IPS-NIHi7 (cell line): Measurements from ENCODE around the gene CST8.

Experiments
- DNase-seq: peaks from one replicate; pipeline ENCODE4 v3.0.0; 2012; ENCODE audit warnings: mixed read lengths; ENCODE audit errors: extremely low spot score

Gene CST8

GRCh38 chr20:23520185-23520584, 29.3 kb downstream of the CST8 start:
- no peak for DNase-seq

- DNase-seq = no peak
Observed at GRCh38 chr20:23524146-23524545, 33.2 kb downstream of the CST8 start.

- DNase-seq = no peak
Observed at GRCh38 chr20:23526850-23527249, 35.9 kb downstream of the CST8 start.

GRCh38 chr20:23528867-23529431, 38.0 kb downstream of the CST8 start:
- no peak for DNase-seq

- DNase-seq = no peak
Observed at GRCh38 chr20:23530937-23531567, 40.1 kb downstream of the CST8 start.

- no peak for DNase-seq
Observed at GRCh38 chr20:23532533-23532932, 41.6 kb downstream of the CST8 start.

GRCh38 chr20:23533161-23533560, 42.2 kb downstream of the CST8 start:
- DNase-seq = peak; percentile 62

- no peak for DNase-seq
Observed at GRCh38 chr20:23534801-23535593, 44.1 kb downstream of the CST8 start.

- DNase-seq = no peak
Observed at GRCh38 chr20:23536328-23536974, 45.5 kb downstream of the CST8 start.

GRCh38 chr20:23537030-23537429, 46.1 kb downstream of the CST8 start:
- DNase-seq = no peak

GRCh38 chr20:23540624-23541023, 49.7 kb downstream of the CST8 start:
- DNase-seq = no peak

GRCh38 chr20:23541330-23541729, 50.4 kb downstream of the CST8 start:
- peak; percentile 45 for DNase-seq

- DNase-seq = no peak
Observed at GRCh38 chr20:23541776-23542175, 50.9 kb downstream of the CST8 start.

- DNase-seq = no peak
Observed at GRCh38 chr20:23542801-23543200, 51.9 kb downstream of the CST8 start.

GRCh38 chr20:23544133-23544532, 53.2 kb downstream of the CST8 start:
- no peak for DNase-seq
